Epithelial cell of esophagus (primary cell): ENCODE results near the gene QRICH1.

Source experiments
- DNase-seq: peaks from one replicate; pipeline ENCODE4 v3.0.0; 2010; ENCODE audit warnings: low read depth
- H3K4me3 ChIP-seq: 2 replicates; pipeline ENCODE4 v1.5.1; 2011; ENCODE audit warnings: mild to moderate bottlenecking, low read length, control low read depth
- CTCF ChIP-seq: IDR thresholded peaks from 2 replicates; pipeline ENCODE4 v1.5.1; 2011; ENCODE audit warnings: low read depth, mild to moderate bottlenecking, low read length, control low read depth, inconsistent platforms; ENCODE audit not compliant: insufficient read depth; ENCODE audit errors: missing control alignments

QRICH1 gene

GRCh38 chr3:49021813-49022687 is 71.8 kb downstream of the QRICH1 start, which contains the start of gene NDUFAF3:
Gene NDUFAF3 (plus strand): TSS chr3:49022121. CDS start chr3:49022145, 24 bp downstream.
- DNase-seq, result peak; percentile 96
- TF ChIP-seq CTCF, result peak; percentile 72

GRCh38 chr3:49021213-49021812 is 72.6 kb downstream of the QRICH1 start:
- peak overlapping the region; percentile 85 for H3K4me3 ChIP-seq
- no peak for TF ChIP-seq CTCF
- peak; percentile 98 for DNase-seq

More at GRCh38 chr3:49021813-49022687, 71.8 kb downstream of the QRICH1 start, which contains the start of gene NDUFAF3:
- H3K4me3 ChIP-seq, result peak within 1 kb of the TSS; percentile 85

GRCh38 chr3:49020330-49021212 is 73.3 kb downstream of the QRICH1 start:
- TF ChIP-seq CTCF, result no peak
- peak overlapping the region; percentile 85 for H3K4me3 ChIP-seq
- no peak for DNase-seq

- TF ChIP-seq CTCF, result no peak
- peak; percentile 50 for DNase-seq
- peak overlapping the region; percentile 85 for H3K4me3 ChIP-seq
Observed at GRCh38 chr3:49019941-49020329, 73.9 kb downstream of the QRICH1 start.

- peak overlapping the region; percentile 72 for H3K4me3 ChIP-seq
- TF ChIP-seq CTCF, result no peak
- no peak for DNase-seq
Observed at GRCh38 chr3:49018707-49019006, 75.2 kb downstream of the QRICH1 start.

GRCh38 chr3:49017971-49018706 is 75.7 kb downstream of the QRICH1 start, which contains the start of gene DALRD3:
Gene DALRD3 (minus strand): TSS chr3:49018580. CDS start chr3:49018564, 16 bp downstream.
- TF ChIP-seq CTCF, result no peak
- H3K4me3 ChIP-seq, result peak within 1 kb of the TSS; percentile 72
- DNase-seq, result peak; percentile 66
